Measurements from ENCODE around the gene KLF7. TPM values are rescaled to one million over a fixed set of nuclear protein-coding genes. Genes with fewer than 3 reads are reported as not detected.

Gene KLF7
- polyA plus RNA-seq, 2 of the 4 experiments (the other 2 are of a cell fraction): 17.8 to 29.8 TPM

- 0 out of 2 replicates have a peak, but pooled peaks have one; percentile 10 for TF ChIP-seq FOSL2 (IDR thresholded peaks at IDR 0.05)
- TF ChIP-seq FOSL2 (CRISPR knock-in tag; IDR thresholded peaks at IDR 0.05): peak; percentile 37; the same call in 1 of the 2 replicates
These were observed 4.3 kb downstream of the KLF7 start (continued) for GRCh38 chr2:207161247-207162123.

DNA sequence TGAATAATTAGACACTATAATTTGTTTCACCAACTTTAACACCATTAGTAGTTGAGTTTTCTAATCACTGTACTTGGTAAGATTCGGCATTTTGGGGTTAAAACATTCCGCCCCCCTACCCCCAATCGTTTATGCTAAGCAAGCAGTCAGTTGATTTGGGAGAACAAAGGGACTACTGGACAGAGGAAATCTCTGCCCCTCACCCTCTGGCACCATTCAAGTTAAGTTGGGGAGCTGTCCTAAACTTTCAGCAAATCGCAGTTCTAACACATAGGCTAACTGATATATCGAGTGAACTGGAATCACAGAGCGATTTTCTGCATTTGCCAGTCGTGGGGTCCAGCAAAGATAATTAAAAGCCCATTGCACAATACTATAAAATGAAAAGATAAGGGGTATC, 5.6 kb downstream of the KLF7 start:
- H3K4me1 ChIP-seq: peaks cover 74% of the 10 kb centered on the region
- FAIRE-seq (no peak), DNase-seq (ENCODE audit: low read depth in 1 of 2, low spot score in 1 of 2) (no peak), ATAC-seq (no peak)
- H3K4me3 ChIP-seq: no peak overlapping the region
- H3K27ac ChIP-seq: peak overlapping the region; percentile 86 to 97; a peak in 3 of 6 replicates
- peak overlapping the region; percentile 88 for H3K4me2 ChIP-seq
- TF ChIP-seq REST (IDR thresholded peaks at IDR 0.05) (peak; percentile 71), HOXB13 (CRISPR knock-in tag; IDR thresholded peaks at IDR 0.05; ENCODE audit: low read depth) (no peak), KDM5A (IDR thresholded peaks at IDR 0.05) (no peak), NPAS2 (CRISPR knock-in tag; IDR thresholded peaks at IDR 0.05; ENCODE audit: borderline replicate concordance) (no peak), SMC3 (IDR thresholded peaks at IDR 0.05) (no peak), CEBPB (IDR thresholded peaks at IDR 0.05) (peak in 1 of 2 experiments; percentile 24; a peak in 1 of 4 replicates), FOSL2 (IDR thresholded peaks at IDR 0.05) (no peak), FOSL2 (CRISPR knock-in tag; IDR thresholded peaks at IDR 0.05) (no peak)
- WGBS (ENCODE audit: missing lambda C conversion rate): 84% methylated on average over 7 of the region's 7 CpGs
- ChIA-PET POLR2A (no interaction called here), CTCF (no interaction called here)
- no peaks in the 10 kb centered on the region for H3K9me3 ChIP-seq

- Histone ChIP-seq H3K4me1 (peaks cover 85% of the 10 kb centered on the region), H3K9me3 (no peaks in the 10 kb centered on the region), H3K4me2 (peak overlapping the region; percentile 45; the same call in 2 of the 3 replicates), H3K4me3 (no peak overlapping the region), H3K27ac (peak overlapping the region in 1 of 2 experiments; percentile 24; a peak in 1 of 6 replicates)
- FAIRE-seq (no peak), DNase-seq (ENCODE audit: low read depth in 1 of 2, low spot score in 1 of 2) (no peak), ATAC-seq (no peak)
- ChIA-PET POLR2A (no interaction called here), CTCF (interaction anchor here (1.0 to 1.1 kb wide), 2 partner anchors 17 to 314 kb away, joined by 3 to 4 read pairs; no protein-coding TSS in a partner anchor)
- TF ChIP-seq CHD2 (IDR thresholded peaks at IDR 0.05; ENCODE audit: low read length, partially characterized antibody) (no peak), ZSCAN20 (CRISPR knock-in tag; IDR thresholded peaks at IDR 0.05) (no peak)
- WGBS (ENCODE audit: missing lambda C conversion rate): 91% methylated on average over 4 of the region's 4 CpGs
These were observed 6.7 kb downstream of the KLF7 start for GRCh38 chr2:207159002-207159401.

GRCh38 chr2:207157731-207158130, 8.0 kb downstream of the KLF7 start:
- ChIA-PET CTCF (no interaction called here), POLR2A (interaction anchor here (0.6 kb wide), 1 partner anchor 9 kb away, joined by 5 read pairs; the partner anchor contains the start of gene KLF7)
- Histone ChIP-seq H3K27ac (peak overlapping the region in 1 of 2 experiments; percentile 25; a peak in 1 of 6 replicates), H3K9me3 (no peaks in the 10 kb centered on the region), H3K4me2 (peak overlapping the region; percentile 45), H3K4me3 (no peak overlapping the region), H3K4me1 (peaks cover 98% of the 10 kb centered on the region)
- no peak for TF ChIP-seq HOXB5 (CRISPR knock-in tag; IDR thresholded peaks at IDR 0.05)
- TF ChIP-seq TP53 (CRISPR knock-in tag; IDR thresholded peaks at IDR 0.05): no peak
- no peak for TF ChIP-seq FOSL2 (IDR thresholded peaks at IDR 0.05)
- TF ChIP-seq FOSL2 (CRISPR knock-in tag; IDR thresholded peaks at IDR 0.05): no peak
- TF ChIP-seq, protein P1, sequence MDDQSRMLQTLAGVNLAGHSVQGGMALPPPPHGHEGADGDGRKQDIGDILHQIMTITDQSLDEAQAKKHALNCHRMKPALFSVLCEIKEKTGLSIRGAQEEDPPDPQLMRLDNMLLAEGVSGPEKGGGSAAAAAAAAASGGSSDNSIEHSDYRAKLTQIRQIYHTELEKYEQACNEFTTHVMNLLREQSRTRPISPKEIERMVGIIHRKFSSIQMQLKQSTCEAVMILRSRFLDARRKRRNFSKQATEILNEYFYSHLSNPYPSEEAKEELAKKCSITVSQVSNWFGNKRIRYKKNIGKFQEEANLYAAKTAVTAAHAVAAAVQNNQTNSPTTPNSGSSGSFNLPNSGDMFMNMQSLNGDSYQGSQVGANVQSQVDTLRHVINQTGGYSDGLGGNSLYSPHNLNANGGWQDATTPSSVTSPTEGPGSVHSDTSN (IDR thresholded peaks at IDR 0.05): no peak
- no peak for TF ChIP-seq TFCP2L1 (CRISPR knock-in tag; IDR thresholded peaks at IDR 0.05)
- no peak for TF ChIP-seq ZC3H11A (IDR thresholded peaks at IDR 0.05)
- 90% methylated on average over 3 of the region's 3 CpGs for WGBS (ENCODE audit: missing lambda C conversion rate)
- no peak for DNase-seq (ENCODE audit: low read depth in 1 of 2, low spot score in 1 of 2)
- no peak for FAIRE-seq
- ATAC-seq: no peak

Data from A549 (cell line).